ENCODE results near the gene C4orf33. TPM values are rescaled to one million over a fixed set of nuclear protein-coding genes. Genes with fewer than 3 reads are reported as not detected.
"Not testable (repeated sequence)": the region's sequence is repeated elsewhere in the genome, so short reads cannot be mapped to it uniquely, and the experiment has no call there.

The C4orf33 gene
- total RNA-seq, 5 donors from 2014 or later (not counting 1 experiment from before 2014, with no cell fraction given) = 4.0 to 12.0 (median 4.4) TPM

DNA sequence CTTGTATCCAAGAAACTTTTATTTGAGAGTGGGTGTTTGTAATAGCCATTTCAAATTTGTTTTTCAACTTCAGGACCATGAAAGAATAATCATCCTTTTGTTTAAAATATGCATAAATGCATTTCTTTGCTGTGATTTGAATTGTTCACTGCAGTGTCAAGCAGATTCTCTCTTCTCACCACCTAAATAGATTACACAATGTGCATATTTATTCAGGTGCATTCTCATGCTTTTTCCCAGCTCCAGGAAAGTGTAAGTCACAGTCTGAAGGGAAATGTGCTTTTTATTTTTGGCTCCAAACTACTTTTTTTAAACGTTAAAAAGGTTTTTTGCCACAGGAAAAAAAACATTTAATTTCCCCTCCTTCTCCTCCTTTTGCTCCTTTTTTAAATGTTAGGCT is 17.5 kb downstream of the C4orf33 start:
- Mint-ChIP-seq H3K4me1 (no peaks in the 10 kb centered on the region), H3K27me3 (no peaks in the 10 kb centered on the region), H3K27ac (no peak overlapping the region), H3K4me3 (no peak overlapping the region), H3K9me3 (no peaks in the 10 kb centered on the region), H3K36me3 (peaks cover 36% of the 10 kb centered on the region)
- no peak overlapping the region for H3K27ac ChIP-seq (ENCODE audit: low read length)
- no peaks in the 10 kb centered on the region for H3K27me3 ChIP-seq (replicated peaks in 1 of 2; ENCODE audit: control insufficient read depth in 2 of 2, extremely low read depth in 1 of 2, insufficient read depth in 2 of 2, low read length in 1 of 2)
- ATAC-seq (replicated peaks in 1 of 4) = no peak
- no peak for DNase-seq
- H3K4me1 ChIP-seq (ENCODE audit: control insufficient read depth in 1 of 2, extremely low read depth in 1 of 2, insufficient read depth in 2 of 2, low read length in 2 of 2) = no peaks in the 10 kb centered on the region
- WGBS (ENCODE audit: insufficient coverage) = no CpG with 5 or more reads among the region's 1 CpG
- H3K9me3 ChIP-seq = no peaks in the 10 kb centered on the region
- CTCF ChIA-PET = interaction anchor here in 1 of 2 donors (0.6 kb wide), 1 partner anchor 298 kb away, joined by 6 read pairs; no protein-coding TSS in a partner anchor
- H3K4me3 ChIP-seq (ENCODE audit: control insufficient read depth in 1 of 2, extremely low read depth in 1 of 2, low read length in 1 of 2) = no peak overlapping the region
- POLR2A ChIA-PET = no interaction called here
- peaks cover 6 to 12% of the 10 kb centered on the region in 2 donors for H3K36me3 ChIP-seq (ENCODE audit: control insufficient read depth in 2 of 2, extremely low read depth in 1 of 2, insufficient read depth in 1 of 2, low read length in 1 of 2)

GRCh38 chr4:129113919-129114318 is 18.0 kb downstream of the C4orf33 start:
- Histone ChIP-seq H3K27me3 (replicated peaks in 1 of 2; ENCODE audit: control insufficient read depth in 2 of 2, extremely low read depth in 1 of 2, insufficient read depth in 2 of 2, low read length in 1 of 2) (no peaks in the 10 kb centered on the region), H3K36me3 (ENCODE audit: control insufficient read depth in 2 of 2, extremely low read depth in 1 of 2, insufficient read depth in 1 of 2, low read length in 1 of 2) (peaks cover 5 to 12% of the 10 kb centered on the region in 2 donors), H3K4me1 (ENCODE audit: control insufficient read depth in 1 of 2, extremely low read depth in 1 of 2, insufficient read depth in 2 of 2, low read length in 2 of 2) (no peaks in the 10 kb centered on the region), H3K27ac (ENCODE audit: low read length) (no peak overlapping the region), H3K4me3 (ENCODE audit: control insufficient read depth in 1 of 2, extremely low read depth in 1 of 2, low read length in 1 of 2) (no peak overlapping the region), H3K9me3 (no peaks in the 10 kb centered on the region)
- Mint-ChIP-seq H3K4me3 (no peak overlapping the region), H3K4me1 (no peaks in the 10 kb centered on the region), H3K36me3 (peaks cover 36% of the 10 kb centered on the region), H3K27me3 (no peaks in the 10 kb centered on the region), H3K9me3 (no peaks in the 10 kb centered on the region), H3K27ac (no peak overlapping the region)
- ATAC-seq (replicated peaks in 1 of 4) (no peak), DNase-seq (no peak)
- ChIA-PET CTCF (interaction anchor here in 1 of 2 donors (0.6 kb wide), 1 partner anchor 299 kb away, joined by 6 read pairs; no protein-coding TSS in a partner anchor), POLR2A (interaction anchor here in 1 of 2 donors (0.6 kb wide), 1 partner anchor 279 kb away, joined by 10 read pairs; no protein-coding TSS in a partner anchor)
- no CpG with 5 or more reads among the region's 1 CpG for WGBS (ENCODE audit: insufficient coverage)

- Mint-ChIP-seq H3K4me1 (no peaks in the 10 kb centered on the region), H3K36me3 (peaks cover 18% of the 10 kb centered on the region), H3K9me3 (no peaks in the 10 kb centered on the region), H3K27ac (no peak overlapping the region), H3K4me3 (no peak overlapping the region), H3K27me3 (no peaks in the 10 kb centered on the region)
- DNase-seq = no peak
- H3K27ac ChIP-seq (ENCODE audit: low read length) = no peak overlapping the region
- H3K4me1 ChIP-seq (ENCODE audit: control insufficient read depth in 1 of 2, extremely low read depth in 1 of 2, insufficient read depth in 2 of 2, low read length in 2 of 2) = no peaks in the 10 kb centered on the region
- peaks cover 0 to 4% of the 10 kb centered on the region in 2 donors for H3K36me3 ChIP-seq (ENCODE audit: control insufficient read depth in 2 of 2, extremely low read depth in 1 of 2, insufficient read depth in 1 of 2, low read length in 1 of 2)
- ChIA-PET CTCF (no interaction called here), POLR2A (no interaction called here)
- no peaks in the 10 kb centered on the region for H3K27me3 ChIP-seq (replicated peaks in 1 of 2; ENCODE audit: control insufficient read depth in 2 of 2, extremely low read depth in 1 of 2, insufficient read depth in 2 of 2, low read length in 1 of 2)
- H3K9me3 ChIP-seq = no peaks in the 10 kb centered on the region
- H3K4me3 ChIP-seq (ENCODE audit: control insufficient read depth in 1 of 2, extremely low read depth in 1 of 2, low read length in 1 of 2) = no peak overlapping the region
- WGBS (ENCODE audit: insufficient coverage) = 93% methylated on average over 5 of the region's 5 CpGs
- no peak for ATAC-seq (replicated peaks in 1 of 4)
Measured at GRCh38 chr4:129117705-129118104, 21.8 kb downstream of the C4orf33 start.

GRCh38 chr4:129126614-129127013 is 30.7 kb downstream of the C4orf33 start:
- H3K4me1 Mint-ChIP-seq; POLR2A ChIA-PET; H3K4me1 ChIP-seq (ENCODE audit: control insufficient read depth in 1 of 2, extremely low read depth in 1 of 2, insufficient read depth in 2 of 2, low read length in 2 of 2); H3K9me3 ChIP-seq; H3K27me3 ChIP-seq (replicated peaks in 1 of 2; ENCODE audit: control insufficient read depth in 2 of 2, extremely low read depth in 1 of 2, insufficient read depth in 2 of 2, low read length in 1 of 2); H3K27me3 Mint-ChIP-seq; H3K36me3 ChIP-seq (ENCODE audit: control insufficient read depth in 2 of 2, extremely low read depth in 1 of 2, insufficient read depth in 1 of 2, low read length in 1 of 2); H3K4me3 ChIP-seq (ENCODE audit: control insufficient read depth in 1 of 2, extremely low read depth in 1 of 2, low read length in 1 of 2); ATAC-seq (replicated peaks in 1 of 4); DNase-seq; H3K9me3 Mint-ChIP-seq; CTCF ChIA-PET; H3K27ac ChIP-seq (ENCODE audit: low read length); H3K27ac Mint-ChIP-seq; H3K4me3 Mint-ChIP-seq: not testable (repeated sequence)
- WGBS (ENCODE audit: insufficient coverage) = 93% methylated on average over 4 of the region's 5 CpGs
- peaks cover 13% of the 10 kb centered on the region for H3K36me3 Mint-ChIP-seq

GRCh38 chr4:129129143-129129542 is 33.2 kb downstream of the C4orf33 start:
- no peak overlapping the region for H3K27ac ChIP-seq (ENCODE audit: low read length)
- no peaks in the 10 kb centered on the region for H3K4me1 Mint-ChIP-seq
- no CpG with 5 or more reads among the region's 2 CpGs for WGBS (ENCODE audit: insufficient coverage)
- H3K9me3 ChIP-seq = no peaks in the 10 kb centered on the region
- no peak overlapping the region for H3K27ac Mint-ChIP-seq
- H3K9me3 Mint-ChIP-seq = peaks cover 4 to 10% (median 5%) of the 10 kb centered on the region in 3 donors
- H3K36me3 ChIP-seq (ENCODE audit: control insufficient read depth in 2 of 2, extremely low read depth in 1 of 2, insufficient read depth in 1 of 2, low read length in 1 of 2) = no peaks in the 10 kb centered on the region
- ATAC-seq (replicated peaks in 1 of 4) = no peak
- no peaks in the 10 kb centered on the region for H3K4me1 ChIP-seq (ENCODE audit: control insufficient read depth in 1 of 2, extremely low read depth in 1 of 2, insufficient read depth in 2 of 2, low read length in 2 of 2)
- H3K4me3 ChIP-seq (ENCODE audit: control insufficient read depth in 1 of 2, extremely low read depth in 1 of 2, low read length in 1 of 2) = no peak overlapping the region
- no peak for DNase-seq
- POLR2A ChIA-PET = no interaction called here
- H3K27me3 Mint-ChIP-seq = no peaks in the 10 kb centered on the region
- CTCF ChIA-PET = no interaction called here
- peaks cover 0 to 11% of the 10 kb centered on the region in 2 experiments for H3K27me3 ChIP-seq (replicated peaks in 1 of 2; ENCODE audit: control insufficient read depth in 2 of 2, extremely low read depth in 1 of 2, insufficient read depth in 2 of 2, low read length in 1 of 2)
- H3K36me3 Mint-ChIP-seq = peaks cover 15% of the 10 kb centered on the region
- H3K4me3 Mint-ChIP-seq = no peak overlapping the region

GRCh38 chr4:129131343-129131742 is 35.4 kb downstream of the C4orf33 start:
- H3K4me3 Mint-ChIP-seq = no peak overlapping the region
- ChIA-PET CTCF (no interaction called here), POLR2A (no interaction called here)
- H3K27me3 Mint-ChIP-seq = peaks cover 0 to 3% of the 10 kb centered on the region in 2 donors
- H3K4me3 ChIP-seq (ENCODE audit: control insufficient read depth in 1 of 2, extremely low read depth in 1 of 2, low read length in 1 of 2) = no peak overlapping the region
- peaks cover 0 to 11% of the 10 kb centered on the region in 2 experiments for H3K27me3 ChIP-seq (replicated peaks in 1 of 2; ENCODE audit: control insufficient read depth in 2 of 2, extremely low read depth in 1 of 2, insufficient read depth in 2 of 2, low read length in 1 of 2)
- no peaks in the 10 kb centered on the region for H3K4me1 Mint-ChIP-seq
- H3K36me3 Mint-ChIP-seq = peaks cover 3% of the 10 kb centered on the region
- DNase-seq (no peak), ATAC-seq (replicated peaks in 1 of 4) (no peak)
- H3K9me3 Mint-ChIP-seq = peaks cover 0 to 4% (median 4%) of the 10 kb centered on the region in 3 donors
- no CpG with 5 or more reads among the region's 2 CpGs for WGBS (ENCODE audit: insufficient coverage)
- H3K27ac ChIP-seq (ENCODE audit: low read length) = no peak overlapping the region
- no peaks in the 10 kb centered on the region for H3K9me3 ChIP-seq
- no peaks in the 10 kb centered on the region for H3K4me1 ChIP-seq (ENCODE audit: control insufficient read depth in 1 of 2, extremely low read depth in 1 of 2, insufficient read depth in 2 of 2, low read length in 2 of 2)
- H3K27ac Mint-ChIP-seq = no peak overlapping the region
- H3K36me3 ChIP-seq (ENCODE audit: control insufficient read depth in 2 of 2, extremely low read depth in 1 of 2, insufficient read depth in 1 of 2, low read length in 1 of 2) = no peaks in the 10 kb centered on the region

GRCh38 chr4:129136433-129136832 is 40.5 kb downstream of the C4orf33 start:
- Histone ChIP-seq H3K9me3 (no peaks in the 10 kb centered on the region), H3K27ac (ENCODE audit: low read length) (no peak overlapping the region), H3K4me1 (ENCODE audit: control insufficient read depth in 1 of 2, extremely low read depth in 1 of 2, insufficient read depth in 2 of 2, low read length in 2 of 2) (no peaks in the 10 kb centered on the region), H3K36me3 (ENCODE audit: control insufficient read depth in 2 of 2, extremely low read depth in 1 of 2, insufficient read depth in 1 of 2, low read length in 1 of 2) (no peaks in the 10 kb centered on the region), H3K27me3 (replicated peaks in 1 of 2; ENCODE audit: control insufficient read depth in 2 of 2, extremely low read depth in 1 of 2, insufficient read depth in 2 of 2, low read length in 1 of 2) (peaks cover 0 to 11% of the 10 kb centered on the region in 2 experiments), H3K4me3 (ENCODE audit: control insufficient read depth in 1 of 2, extremely low read depth in 1 of 2, low read length in 1 of 2) (no peak overlapping the region)
- WGBS (ENCODE audit: insufficient coverage) = 92% methylated on average over 8 of the region's 8 CpGs
- CTCF ChIA-PET = no interaction called here
- Mint-ChIP-seq H3K36me3 (peaks cover 3% of the 10 kb centered on the region), H3K27me3 (peaks cover 0 to 3% of the 10 kb centered on the region in 2 donors), H3K4me3 (no peak overlapping the region), H3K27ac (no peak overlapping the region), H3K4me1 (no peaks in the 10 kb centered on the region), H3K9me3 (peaks cover 0 to 4% (median 4%) of the 10 kb centered on the region in 3 donors)
- DNase-seq = no peak
- no peak for ATAC-seq (replicated peaks in 1 of 4)
- POLR2A ChIA-PET = no interaction called here

Measured in T-cell (primary cell).